Subcutaneous abdominal adipose tissue (tissue), 5 donors: Measurements from ENCODE around the gene ADD1.
A peak's percentile ranks its signal among the peaks of the same experiment; 100 is the strongest.

Source experiments
- H3K27ac ChIP-seq: one replicate; pipeline ENCODE4 v1.7.0; 2013; ENCODE audit warnings: low read depth, mild to moderate bottlenecking, inconsistent platforms, low read length, moderate library complexity
- H3K27me3 ChIP-seq, 5 donors: one replicate each; pipeline ENCODE4 v1.7.0; 2013; ENCODE audit warnings: low read length in 5 of 5, inconsistent platforms in 1 of 5; ENCODE audit not compliant: control insufficient read depth in 5 of 5, insufficient read depth in 4 of 5
- H3K36me3 ChIP-seq, 5 donors: one replicate each; pipeline ENCODE4 v1.7.0; 2013; ENCODE audit warnings: low read length in 5 of 5; ENCODE audit not compliant: control insufficient read depth in 5 of 5, insufficient read depth in 5 of 5
- H3K4me1 ChIP-seq, 5 donors: one replicate each; pipeline ENCODE4 v1.7.0; 2013; ENCODE audit warnings: low read length in 5 of 5, mild to moderate bottlenecking in 3 of 5, moderate library complexity in 1 of 5; ENCODE audit not compliant: control insufficient read depth in 5 of 5, insufficient read depth in 5 of 5
- H3K4me3 ChIP-seq, 5 donors: one replicate each; pipeline ENCODE4 v1.7.0; 2013; ENCODE audit warnings: low read length in 5 of 5, low read depth in 1 of 5
- H3K9ac ChIP-seq, 5 donors: one replicate each; pipeline ENCODE4 v1.7.0; 2013; ENCODE audit warnings: low read length in 5 of 5, mild to moderate bottlenecking in 4 of 5, moderate library complexity in 3 of 5
- H3K9me3 ChIP-seq, 5 donors: one replicate each; pipeline ENCODE4 v1.7.0; 2013; ENCODE audit warnings: low read length in 5 of 5; ENCODE audit not compliant: control insufficient read depth in 5 of 5
- donor health status: healthy.
- donor health status: healthy.
- donor health status: healthy.
- donor health status: healthy.
- donor health status: healthy.

ADD1 gene

DNA sequence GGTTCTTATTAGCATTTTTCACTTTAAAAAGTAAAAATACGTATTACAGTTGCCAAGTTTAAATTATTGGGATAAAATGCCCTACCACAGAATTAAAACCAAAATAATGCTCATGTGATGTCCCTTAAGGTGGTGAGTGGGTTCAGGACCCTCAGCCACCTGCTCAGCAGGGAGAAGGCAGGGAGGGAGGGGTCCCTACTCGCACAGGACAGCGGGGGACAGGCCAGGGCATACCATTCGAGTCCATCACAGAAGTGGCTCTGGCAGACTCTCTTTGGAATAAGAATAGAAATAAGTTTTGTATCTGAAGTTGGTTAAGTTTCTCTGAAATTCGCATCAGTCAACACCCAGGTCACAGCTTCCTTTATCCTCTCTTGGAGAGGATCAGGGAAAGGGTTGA is 81.9 kb downstream of the ADD1 start:
- Histone ChIP-seq H3K4me3 (no peak overlapping the region), H3K27me3 (peaks cover 0 to 2% (median 0%) of the 10 kb centered on the region in 5 donors), H3K9me3 (no peaks in the 10 kb centered on the region), H3K4me1 (peaks cover 0 to 5% (median 0%) of the 10 kb centered on the region in 5 donors), H3K27ac (no peak overlapping the region), H3K36me3 (peaks cover 0 to 88% (median 75%) of the 10 kb centered on the region in 5 donors), H3K9ac (no peak overlapping the region)

DNA sequence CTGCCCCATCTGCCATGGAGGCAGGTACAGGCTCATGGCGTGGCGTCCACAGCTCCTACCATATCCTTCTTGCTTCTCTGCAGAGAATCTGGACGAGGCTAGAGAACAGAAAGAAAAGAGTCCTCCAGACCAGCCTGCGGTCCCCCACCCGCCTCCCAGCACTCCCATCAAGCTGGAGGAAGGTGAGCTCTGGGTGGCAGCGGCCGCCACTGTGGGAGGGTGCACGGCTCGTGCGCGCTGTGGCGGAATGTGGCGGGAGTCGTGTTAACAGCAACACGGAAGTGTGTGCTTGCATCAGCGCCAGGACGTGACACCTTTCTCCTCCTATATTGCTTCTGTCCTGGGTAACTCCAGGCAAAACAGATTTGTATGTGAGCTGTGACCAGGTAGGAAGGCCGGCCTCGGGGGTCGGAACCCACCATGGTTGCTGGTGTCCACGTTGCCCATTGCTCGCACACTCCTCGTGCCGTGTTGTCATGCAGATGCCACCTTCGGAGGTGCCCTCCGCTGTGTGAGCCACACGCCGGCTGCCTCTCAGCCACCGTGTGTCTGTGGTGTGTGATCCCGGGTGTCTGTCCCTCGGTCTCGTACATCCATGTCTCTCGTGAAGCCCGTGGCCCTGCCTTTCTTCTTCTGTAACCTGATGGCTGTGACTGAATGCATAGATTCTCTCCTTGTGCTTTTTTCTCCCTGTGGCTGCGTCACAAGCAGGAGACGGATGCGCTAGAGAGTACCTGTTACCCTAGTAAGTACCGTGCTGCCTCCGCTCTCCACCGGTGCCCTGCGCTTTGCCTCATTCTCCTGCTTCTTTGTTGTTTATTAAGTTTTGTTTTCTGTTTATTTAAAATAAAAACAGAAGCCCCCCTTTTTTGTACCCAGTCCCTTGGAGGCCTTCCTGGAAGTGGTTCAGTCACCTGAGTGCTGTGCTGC is 82.6 kb downstream of the ADD1 start:
- Histone ChIP-seq H3K4me3 (no peak overlapping the region), H3K4me1 (peaks cover 0 to 7% (median 3%) of the 10 kb centered on the region in 5 donors), H3K9ac (no peak overlapping the region), H3K9me3 (no peaks in the 10 kb centered on the region), H3K36me3 (peaks cover 0 to 94% (median 81%) of the 10 kb centered on the region in 5 donors), H3K27me3 (peaks cover 0 to 2% (median 0%) of the 10 kb centered on the region in 5 donors), H3K27ac (no peak overlapping the region)

- no peak overlapping the region for H3K9ac ChIP-seq
- no peaks in the 10 kb centered on the region for H3K9me3 ChIP-seq
- peaks cover 0 to 2% (median 0%) of the 10 kb centered on the region in 5 donors for H3K27me3 ChIP-seq
- H3K36me3 ChIP-seq, result peaks cover 0 to 94% (median 81%) of the 10 kb centered on the region in 5 donors
- H3K4me1 ChIP-seq, result peaks cover 0 to 16% (median 12%) of the 10 kb centered on the region in 5 donors
- no peak overlapping the region for H3K4me3 ChIP-seq
- no peak overlapping the region for H3K27ac ChIP-seq
These were observed 83.5 kb downstream of the ADD1 start for GRCh38 chr4:2927016-2927695.

GRCh38 chr4:2927696-2928075 is 84.0 kb downstream of the ADD1 start:
- Histone ChIP-seq H3K4me3 (no peak overlapping the region), H3K27ac (no peak overlapping the region), H3K4me1 (peaks cover 5 to 21% (median 17%) of the 10 kb centered on the region in 5 donors), H3K36me3 (peaks cover 0 to 89% (median 80%) of the 10 kb centered on the region in 5 donors), H3K9ac (no peak overlapping the region), H3K9me3 (no peaks in the 10 kb centered on the region), H3K27me3 (peaks cover 0 to 2% (median 0%) of the 10 kb centered on the region in 5 donors)

DNA sequence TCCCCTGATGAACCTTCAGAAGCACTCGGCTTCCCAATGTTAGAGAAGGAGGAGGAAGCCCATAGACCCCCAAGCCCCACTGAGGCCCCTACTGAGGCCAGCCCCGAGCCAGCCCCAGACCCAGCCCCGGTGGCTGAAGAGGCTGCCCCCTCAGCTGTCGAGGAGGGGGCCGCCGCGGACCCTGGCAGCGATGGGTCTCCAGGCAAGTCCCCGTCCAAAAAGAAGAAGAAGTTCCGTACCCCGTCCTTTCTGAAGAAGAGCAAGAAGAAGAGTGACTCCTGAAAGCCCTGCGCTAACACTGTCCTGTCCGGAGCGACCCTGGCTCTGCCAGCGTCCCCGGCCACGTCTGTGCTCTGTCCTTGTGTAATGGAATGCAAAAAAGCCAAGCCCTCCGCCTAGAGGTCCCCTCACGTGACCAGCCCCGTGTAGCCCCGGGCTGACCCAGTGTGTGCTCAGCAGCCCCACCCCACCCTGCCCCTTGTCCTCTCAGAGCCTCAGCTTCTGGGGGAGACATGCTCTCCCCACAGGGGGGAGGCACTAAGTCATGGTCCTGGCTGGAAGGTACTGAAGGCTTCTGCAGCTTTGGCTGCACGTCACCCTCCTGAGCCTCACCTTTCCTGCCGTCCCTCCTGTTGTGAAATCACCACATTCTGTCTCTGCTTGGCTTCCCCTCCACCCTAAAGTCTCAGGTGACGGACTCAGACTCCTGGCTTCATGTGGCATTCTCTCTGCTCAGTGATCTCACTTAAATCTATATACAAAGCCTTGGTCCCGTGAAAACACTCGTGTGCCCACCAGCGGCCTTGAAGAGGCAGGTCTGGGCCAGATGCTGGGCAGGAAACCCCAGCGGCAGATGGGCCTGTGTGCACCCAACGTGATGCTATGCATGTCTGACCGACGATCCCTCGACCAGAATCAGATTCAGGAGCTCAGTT is 84.9 kb downstream of the ADD1 start:
- H3K36me3 ChIP-seq, result peaks cover 0 to 81% (median 74%) of the 10 kb centered on the region in 5 donors
- H3K9me3 ChIP-seq, result no peaks in the 10 kb centered on the region
- H3K27me3 ChIP-seq, result no peaks in the 10 kb centered on the region
- no peak overlapping the region for H3K9ac ChIP-seq
- peaks cover under 1 to 29% (median 26%) of the 10 kb centered on the region in 5 donors for H3K4me1 ChIP-seq
- H3K4me3 ChIP-seq, result no peak overlapping the region
- H3K27ac ChIP-seq, result no peak overlapping the region

DNA sequence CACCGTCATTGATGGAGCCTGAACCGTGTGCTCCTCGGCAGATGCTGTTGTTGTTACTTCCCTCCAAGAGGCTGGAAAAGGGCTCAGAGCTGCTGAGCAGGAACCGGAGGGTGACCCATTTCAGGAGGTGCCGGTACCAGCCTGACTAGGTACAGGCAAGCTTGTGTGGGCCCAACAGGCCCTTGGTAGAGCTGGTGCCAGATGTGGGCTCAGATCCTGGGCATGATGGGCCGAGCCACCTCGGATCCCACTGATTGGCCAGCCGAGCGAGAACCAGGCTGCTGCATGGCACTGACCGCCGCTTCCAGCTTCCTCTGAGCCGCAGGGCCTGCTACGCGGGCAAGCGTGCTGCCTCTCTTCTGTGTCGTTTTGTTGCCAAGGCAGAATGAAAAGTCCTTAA is 85.8 kb downstream of the ADD1 start:
- no peak overlapping the region for H3K27ac ChIP-seq
- H3K36me3 ChIP-seq, result peaks cover 0 to 71% (median 65%) of the 10 kb centered on the region in 5 donors
- no peaks in the 10 kb centered on the region for H3K27me3 ChIP-seq
- H3K4me3 ChIP-seq, result no peak overlapping the region
- H3K9ac ChIP-seq, result no peak overlapping the region
- H3K4me1 ChIP-seq, result peaks cover 0 to 34% (median 31%) of the 10 kb centered on the region in 5 donors
- no peaks in the 10 kb centered on the region for H3K9me3 ChIP-seq

- no peak overlapping the region for H3K9ac ChIP-seq
- H3K4me3 ChIP-seq, result no peak overlapping the region
- no peak overlapping the region for H3K27ac ChIP-seq
- H3K27me3 ChIP-seq, result no peaks in the 10 kb centered on the region
- H3K4me1 ChIP-seq, result peaks cover 0 to 38% (median 35%) of the 10 kb centered on the region in 5 donors
- no peaks in the 10 kb centered on the region for H3K9me3 ChIP-seq
- H3K36me3 ChIP-seq, result peaks cover 0 to 63% (median 57%) of the 10 kb centered on the region in 5 donors
These were observed 86.6 kb downstream of the ADD1 start for GRCh38 chr4:2930135-2930757.

GRCh38 chr4:2930758-2931511 is 87.3 kb downstream of the ADD1 start:
- Histone ChIP-seq H3K4me3 (no peak overlapping the region), H3K9ac (peak overlapping the region in 1 of 5 donors; percentile 59), H3K27me3 (no peaks in the 10 kb centered on the region), H3K4me1 (peaks cover 3 to 45% (median 41%) of the 10 kb centered on the region in 5 donors), H3K9me3 (no peaks in the 10 kb centered on the region), H3K36me3 (peaks cover 0 to 56% (median 51%) of the 10 kb centered on the region in 5 donors), H3K27ac (peak overlapping the region; percentile 17)
